AG09319 (cell line): ENCODE measurements around the gene SENP3.

ENCODE experiments used
- DNase-seq: peaks from one replicate; pipeline ENCODE4 v3.0.0-alpha.2; 2010; ENCODE audit warnings: low read depth; ENCODE audit errors: extremely low read depth
- CTCF ChIP-seq: IDR thresholded peaks from 2 replicates; pipeline ENCODE4 v1.5.1; 2011; ENCODE audit warnings: low read depth, mild to moderate bottlenecking, inconsistent platforms, low read length, moderate library complexity

SENP3 gene

GRCh38 chr17:7556627-7557026 lies 5.1 kb upstream of the SENP3 start:
- DNase-seq: no peak
- TF ChIP-seq CTCF: no peak

GRCh38 chr17:7557147-7557764 lies 4.5 kb upstream of the SENP3 start:
- no peak for DNase-seq

GRCh38 chr17:7557775-7558543 lies 3.8 kb upstream of the SENP3 start:
- TF ChIP-seq CTCF: no peak
- peak; percentile 45 for DNase-seq

More at GRCh38 chr17:7557147-7557764, 4.5 kb upstream of the SENP3 start:
- no peak for TF ChIP-seq CTCF

- TF ChIP-seq CTCF: no peak
- DNase-seq: no peak
Observed at GRCh38 chr17:7558544-7559319, 3.0 kb upstream of the SENP3 start, which contains the start of gene TNFSF13. Gene TNFSF13, plus strand, starts transcription at chr17:7558750. Its CDS starts 290 bp downstream, at chr17:7559040.

- no peak for DNase-seq
- no peak for TF ChIP-seq CTCF
Observed at GRCh38 chr17:7559320-7560171, 2.2 kb upstream of the SENP3 start.

GRCh38 chr17:7560172-7561027 lies 1.3 kb upstream of the SENP3 start:
- no peak for DNase-seq
- peak; percentile 66 for TF ChIP-seq CTCF
